ENCODE results near the gene ANKS3.

Gene ANKS3

DNA sequence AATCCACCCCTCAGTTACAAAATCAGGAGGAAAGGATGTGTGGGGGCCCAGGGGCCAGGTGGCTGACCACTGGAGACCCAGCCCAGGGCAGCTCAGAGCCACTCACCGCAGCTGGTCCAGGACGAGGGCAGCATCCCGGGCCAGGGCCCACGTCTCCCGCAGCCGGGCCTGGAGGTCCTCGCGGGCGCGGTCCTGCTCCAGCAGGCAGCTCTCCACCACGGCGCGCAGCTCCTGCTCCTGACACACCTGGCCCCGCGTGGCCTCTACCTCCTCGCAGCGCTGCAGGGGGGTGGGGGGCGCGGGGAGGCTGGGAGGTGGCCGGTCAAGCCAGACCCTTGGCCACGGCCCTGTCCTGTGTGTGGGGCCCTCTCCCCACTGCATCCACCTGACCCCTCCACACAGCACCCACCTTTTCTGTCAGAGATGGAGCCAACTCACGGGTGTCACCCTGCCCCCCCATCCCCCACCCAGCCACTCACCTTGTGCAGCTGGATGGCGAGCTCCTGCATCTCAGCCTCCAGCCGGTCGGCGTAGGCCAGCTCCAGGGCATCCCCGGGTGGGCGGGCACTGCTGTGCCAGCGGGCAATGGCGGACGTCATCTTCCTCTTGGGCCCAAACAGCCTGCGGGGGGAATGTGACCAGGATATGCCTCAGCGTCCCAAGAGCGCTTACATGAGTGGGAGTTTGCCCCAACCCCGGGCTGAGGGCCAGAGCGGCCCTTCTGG lies 35.6 kb downstream of the ANKS3 start:
- Histone ChIP-seq H3K27me3 (ENCODE audit: control insufficient read depth in 5 of 5, insufficient read depth in 4 of 5, low read length in 5 of 5) (no peaks in the 10 kb centered on the region), H3K4me3 (ENCODE audit: low read depth in 1 of 5, low read length in 5 of 5) (no peak overlapping the region), H3K9ac (ENCODE audit: low read length in 5 of 5) (no peak overlapping the region), H3K4me1 (ENCODE audit: control insufficient read depth in 5 of 5, insufficient read depth in 5 of 5, low read length in 5 of 5) (peaks cover 0 to 34% (median 17%) of the 10 kb centered on the region in 5 donors), H3K36me3 (ENCODE audit: control insufficient read depth in 5 of 5, insufficient read depth in 5 of 5, low read length in 5 of 5) (peaks cover 0 to 82% (median 62%) of the 10 kb centered on the region in 5 donors), H3K27ac (ENCODE audit: low read depth, low read length) (no peak overlapping the region), H3K9me3 (ENCODE audit: control insufficient read depth in 5 of 5, low read length in 5 of 5) (no peaks in the 10 kb centered on the region)

DNA sequence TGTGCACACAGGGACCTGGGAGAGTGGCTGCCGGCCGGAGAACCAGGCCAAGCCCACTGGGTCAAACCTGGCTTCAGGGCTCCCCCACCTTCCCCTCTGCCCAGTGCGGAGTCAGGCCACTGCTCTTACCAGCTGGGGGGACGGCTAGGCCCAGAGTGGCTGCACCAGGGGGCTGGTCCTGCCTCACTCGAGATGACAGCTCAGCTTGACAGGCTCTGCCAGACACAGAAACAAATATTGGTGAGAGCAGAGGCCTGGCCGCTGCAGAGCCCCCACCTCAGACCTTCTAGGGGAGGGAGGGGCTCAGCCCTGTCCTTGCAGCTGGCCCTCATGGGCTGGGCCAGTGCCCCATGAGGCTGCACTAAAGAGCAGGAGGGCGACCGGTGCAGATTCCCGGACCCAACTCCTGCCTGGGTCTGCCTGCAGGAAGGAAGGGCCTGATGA lies 36.2 kb downstream of the ANKS3 start:
- no peak overlapping the region for H3K27ac ChIP-seq (ENCODE audit: low read depth, low read length)
- no peak overlapping the region for H3K4me3 ChIP-seq (ENCODE audit: low read depth in 1 of 5, low read length in 5 of 5)
- H3K9ac ChIP-seq (ENCODE audit: low read length in 5 of 5): no peak overlapping the region
- no peaks in the 10 kb centered on the region for H3K9me3 ChIP-seq (ENCODE audit: control insufficient read depth in 5 of 5, low read length in 5 of 5)
- peaks cover 0 to 38% (median 21%) of the 10 kb centered on the region in 5 donors for H3K4me1 ChIP-seq (ENCODE audit: control insufficient read depth in 5 of 5, insufficient read depth in 5 of 5, low read length in 5 of 5)
- no peaks in the 10 kb centered on the region for H3K27me3 ChIP-seq (ENCODE audit: control insufficient read depth in 5 of 5, insufficient read depth in 4 of 5, low read length in 5 of 5)
- H3K36me3 ChIP-seq (ENCODE audit: control insufficient read depth in 5 of 5, insufficient read depth in 5 of 5, low read length in 5 of 5): peaks cover 0 to 80% (median 59%) of the 10 kb centered on the region in 5 donors

DNA sequence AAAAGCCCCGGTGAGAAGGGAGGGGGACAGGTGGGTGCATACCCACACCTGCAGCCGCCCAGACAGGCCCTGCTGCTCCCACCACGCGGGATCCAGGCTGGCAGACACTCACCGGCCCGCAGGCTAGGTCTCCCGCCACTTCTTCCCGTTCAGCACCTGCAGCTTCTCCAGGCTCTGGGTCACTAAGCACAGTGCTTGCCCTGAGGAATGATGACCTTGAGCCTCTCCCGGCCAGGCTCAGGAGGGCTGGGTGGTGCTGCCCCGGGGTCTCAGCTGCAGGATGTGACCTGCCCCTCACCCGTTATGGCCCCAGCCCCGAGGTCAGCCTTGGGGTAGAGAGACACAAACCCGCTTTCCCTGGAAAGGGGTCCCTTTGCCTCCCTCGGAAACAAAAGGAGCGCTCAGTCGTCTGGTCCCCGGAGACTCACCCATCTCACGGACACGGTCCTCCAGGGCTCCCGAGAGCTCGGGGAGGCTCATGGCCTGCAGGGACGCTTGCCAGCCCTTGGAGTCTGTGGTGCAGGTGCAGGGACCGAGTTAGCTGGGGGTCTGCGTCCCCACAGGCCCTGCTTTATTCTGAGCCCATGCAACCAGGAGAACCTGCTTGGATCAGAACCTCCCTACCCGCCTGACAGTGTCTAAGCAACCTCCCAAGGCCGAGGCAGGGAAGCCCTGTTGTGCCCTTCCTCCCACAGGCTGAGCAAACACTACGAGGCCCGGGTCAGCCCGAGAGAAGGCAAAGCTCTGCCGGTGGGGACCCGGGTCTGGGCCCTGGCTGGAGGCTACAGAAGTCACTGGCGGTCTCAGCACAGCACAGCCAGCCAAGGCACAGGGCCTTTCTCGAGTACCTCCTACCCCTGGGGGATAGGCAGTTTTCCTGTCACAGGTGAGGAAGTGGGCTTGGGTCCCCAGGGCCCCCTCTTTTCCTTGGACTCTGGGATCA lies 36.9 kb downstream of the ANKS3 start:
- no peak overlapping the region for H3K27ac ChIP-seq (ENCODE audit: low read depth, low read length)
- H3K4me1 ChIP-seq (ENCODE audit: control insufficient read depth in 5 of 5, insufficient read depth in 5 of 5, low read length in 5 of 5): peaks cover 3 to 45% (median 28%) of the 10 kb centered on the region in 5 donors
- H3K9ac ChIP-seq (ENCODE audit: low read length in 5 of 5): no peak overlapping the region
- H3K4me3 ChIP-seq (ENCODE audit: low read depth in 1 of 5, low read length in 5 of 5): no peak overlapping the region
- no peaks in the 10 kb centered on the region for H3K9me3 ChIP-seq (ENCODE audit: control insufficient read depth in 5 of 5, low read length in 5 of 5)
- H3K36me3 ChIP-seq (ENCODE audit: control insufficient read depth in 5 of 5, insufficient read depth in 5 of 5, low read length in 5 of 5): peaks cover 0 to 73% (median 57%) of the 10 kb centered on the region in 5 donors
- H3K27me3 ChIP-seq (ENCODE audit: control insufficient read depth in 5 of 5, insufficient read depth in 4 of 5, low read length in 5 of 5): no peaks in the 10 kb centered on the region

- Histone ChIP-seq H3K4me3 (ENCODE audit: low read depth in 1 of 5, low read length in 5 of 5) (no peak overlapping the region), H3K27me3 (ENCODE audit: control insufficient read depth in 5 of 5, insufficient read depth in 4 of 5, low read length in 5 of 5) (no peaks in the 10 kb centered on the region), H3K9ac (ENCODE audit: low read length in 5 of 5) (no peak overlapping the region), H3K9me3 (ENCODE audit: control insufficient read depth in 5 of 5, low read length in 5 of 5) (no peaks in the 10 kb centered on the region), H3K4me1 (ENCODE audit: control insufficient read depth in 5 of 5, insufficient read depth in 5 of 5, low read length in 5 of 5) (peaks cover 3 to 48% (median 30%) of the 10 kb centered on the region in 5 donors), H3K27ac (ENCODE audit: low read depth, low read length) (no peak overlapping the region), H3K36me3 (ENCODE audit: control insufficient read depth in 5 of 5, insufficient read depth in 5 of 5, low read length in 5 of 5) (peaks cover 0 to 65% (median 49%) of the 10 kb centered on the region in 5 donors)
These were observed 37.7 kb downstream of the ANKS3 start for GRCh38 chr16:4696172-4696904.

DNA sequence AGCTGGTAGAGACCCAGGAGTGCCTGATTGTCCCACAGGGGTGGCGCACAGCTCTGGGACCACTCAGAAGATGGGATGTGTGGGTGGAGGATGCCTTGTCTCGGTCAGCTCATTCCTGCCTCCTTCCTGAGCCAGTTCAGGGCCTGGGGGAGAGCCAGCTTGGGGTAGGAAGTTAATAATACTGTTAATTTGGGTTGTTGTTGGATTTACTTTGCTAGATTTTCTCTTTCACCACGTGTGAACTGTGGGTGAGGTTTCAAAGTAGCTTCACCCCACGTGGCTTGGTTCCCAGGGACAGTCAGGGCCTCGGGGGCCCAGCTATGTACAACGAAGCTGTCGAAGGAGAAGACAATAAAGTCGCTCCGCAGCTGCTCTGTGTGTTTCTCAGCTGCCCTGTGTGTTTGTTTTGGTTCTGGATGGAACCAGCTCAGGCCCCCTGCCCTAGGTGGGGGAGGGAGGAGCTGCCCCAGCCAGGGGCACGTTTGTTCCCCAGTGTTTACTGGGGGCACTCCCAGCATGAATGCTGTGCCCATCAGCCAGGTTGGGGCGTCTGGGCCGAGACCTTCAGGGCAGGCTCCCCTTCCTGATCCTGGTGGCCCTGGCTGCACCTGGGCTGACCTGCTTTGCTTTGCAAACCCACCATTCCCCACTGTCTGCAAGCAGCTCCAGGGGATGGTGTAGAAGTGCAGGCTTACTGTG lies 38.4 kb downstream of the ANKS3 start:
- no peak overlapping the region for H3K9ac ChIP-seq (ENCODE audit: low read length in 5 of 5)
- no peak overlapping the region for H3K27ac ChIP-seq (ENCODE audit: low read depth, low read length)

DNA sequence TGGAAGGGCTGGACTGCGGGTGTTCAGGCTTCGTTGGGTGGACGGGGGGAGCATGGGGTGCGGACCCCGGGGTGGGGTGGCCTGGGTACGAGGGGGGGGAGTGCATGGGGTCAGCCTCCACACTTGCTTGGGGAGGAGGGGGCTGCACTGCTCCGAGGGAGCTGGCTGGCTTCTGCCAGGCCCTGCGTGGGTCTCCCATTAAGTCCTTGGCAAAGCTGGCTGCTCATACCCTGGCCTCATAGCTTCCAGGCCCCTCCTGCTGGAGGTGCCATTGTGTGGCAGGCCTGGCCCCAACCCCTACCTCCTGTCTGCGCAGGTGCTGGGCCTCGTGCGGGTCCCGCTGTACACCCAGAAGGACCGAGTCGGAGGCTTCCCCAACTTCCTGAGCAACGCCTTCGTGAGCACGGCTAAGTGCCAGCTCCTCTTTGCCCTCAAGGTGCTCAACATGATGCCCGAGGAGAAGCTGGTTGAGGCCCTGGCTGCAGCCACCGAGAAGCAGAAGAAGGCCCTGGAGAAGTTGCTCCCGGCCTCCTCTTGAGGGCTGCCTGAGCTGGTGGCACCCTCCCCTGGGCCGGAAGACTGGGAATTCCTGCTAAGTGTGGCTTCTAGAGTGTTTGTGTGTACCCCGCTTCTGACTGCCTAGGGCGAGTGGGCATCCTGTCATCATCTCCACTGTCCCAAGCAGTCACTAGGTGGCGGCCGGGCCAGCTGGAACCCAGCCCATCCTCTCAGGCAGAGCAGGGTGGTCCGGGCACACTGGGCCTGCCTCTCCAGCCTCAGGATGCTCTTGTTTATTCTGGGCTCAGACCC lies 39.2 kb downstream of the ANKS3 start:
- peaks cover 3 to 55% (median 40%) of the 10 kb centered on the region in 5 donors for H3K4me1 ChIP-seq (ENCODE audit: control insufficient read depth in 5 of 5, insufficient read depth in 5 of 5, low read length in 5 of 5)
- H3K9me3 ChIP-seq (ENCODE audit: control insufficient read depth in 5 of 5, low read length in 5 of 5): no peaks in the 10 kb centered on the region
- H3K27me3 ChIP-seq (ENCODE audit: control insufficient read depth in 5 of 5, insufficient read depth in 4 of 5, low read length in 5 of 5): no peaks in the 10 kb centered on the region
- H3K27ac ChIP-seq (ENCODE audit: low read depth, low read length): no peak overlapping the region
- peak overlapping the region in 2 of 5 donors; percentile 92 to 94 for H3K4me3 ChIP-seq (ENCODE audit: low read depth in 1 of 5, low read length in 5 of 5)
- H3K9ac ChIP-seq (ENCODE audit: low read length in 5 of 5): peak overlapping the region in 1 of 5 donors; percentile 47
- peaks cover 0 to 55% (median 42%) of the 10 kb centered on the region in 5 donors for H3K36me3 ChIP-seq (ENCODE audit: control insufficient read depth in 5 of 5, insufficient read depth in 5 of 5, low read length in 5 of 5)

More for the DNA sequence above, 38.4 kb downstream of the ANKS3 start:
- Histone ChIP-seq H3K36me3 (ENCODE audit: control insufficient read depth in 5 of 5, insufficient read depth in 5 of 5, low read length in 5 of 5) (peaks cover 0 to 57% (median 43%) of the 10 kb centered on the region in 5 donors), H3K9me3 (ENCODE audit: control insufficient read depth in 5 of 5, low read length in 5 of 5) (no peaks in the 10 kb centered on the region), H3K27me3 (ENCODE audit: control insufficient read depth in 5 of 5, insufficient read depth in 4 of 5, low read length in 5 of 5) (no peaks in the 10 kb centered on the region), H3K4me1 (ENCODE audit: control insufficient read depth in 5 of 5, insufficient read depth in 5 of 5, low read length in 5 of 5) (peaks cover 3 to 51% (median 36%) of the 10 kb centered on the region in 5 donors), H3K4me3 (ENCODE audit: low read depth in 1 of 5, low read length in 5 of 5) (no peak overlapping the region)

DNA sequence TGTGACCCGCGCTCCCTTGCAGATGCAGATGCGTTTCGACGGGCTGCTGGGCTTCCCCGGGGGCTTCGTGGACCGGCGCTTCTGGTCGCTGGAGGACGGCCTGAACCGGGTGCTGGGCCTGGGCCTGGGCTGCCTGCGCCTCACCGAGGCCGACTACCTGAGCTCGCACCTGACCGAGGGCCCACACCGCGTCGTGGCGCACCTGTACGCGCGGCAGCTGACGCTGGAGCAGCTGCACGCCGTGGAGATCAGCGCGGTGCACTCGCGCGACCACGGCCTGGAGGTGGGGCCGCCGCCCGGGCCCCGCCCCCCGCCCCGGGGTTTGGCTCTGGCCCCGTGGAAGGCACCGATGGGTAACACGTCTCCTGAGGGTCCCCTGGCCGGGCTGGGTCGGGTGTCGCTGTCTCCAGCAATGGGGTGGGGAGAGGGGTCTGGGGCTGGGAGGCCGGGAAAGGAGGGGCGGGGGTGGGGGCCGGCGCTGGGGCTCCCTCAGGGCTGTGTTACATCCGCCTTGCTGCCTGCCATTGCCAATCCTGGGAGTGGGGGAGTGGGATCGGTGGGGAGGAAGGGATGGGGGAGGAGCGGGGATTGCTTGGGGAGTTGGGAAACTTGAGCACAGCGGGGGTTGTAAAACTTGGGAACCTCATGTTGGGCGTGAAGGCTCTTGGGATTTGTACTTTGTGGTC lies 40.0 kb downstream of the ANKS3 start:
- peaks cover 0 to 51% (median 39%) of the 10 kb centered on the region in 5 donors for H3K36me3 ChIP-seq (ENCODE audit: control insufficient read depth in 5 of 5, insufficient read depth in 5 of 5, low read length in 5 of 5)
- no peaks in the 10 kb centered on the region for H3K9me3 ChIP-seq (ENCODE audit: control insufficient read depth in 5 of 5, low read length in 5 of 5)
- no peaks in the 10 kb centered on the region for H3K27me3 ChIP-seq (ENCODE audit: control insufficient read depth in 5 of 5, insufficient read depth in 4 of 5, low read length in 5 of 5)
- peak overlapping the region; percentile 41 for H3K27ac ChIP-seq (ENCODE audit: low read depth, low read length)
- peaks cover 3 to 55% (median 40%) of the 10 kb centered on the region in 5 donors for H3K4me1 ChIP-seq (ENCODE audit: control insufficient read depth in 5 of 5, insufficient read depth in 5 of 5, low read length in 5 of 5)
- peak overlapping the region in 4 of 5 donors; percentile 71 to 96 (median 93) for H3K4me3 ChIP-seq (ENCODE audit: low read depth in 1 of 5, low read length in 5 of 5)
- H3K9ac ChIP-seq (ENCODE audit: low read length in 5 of 5): peak overlapping the region in 4 of 5 donors; percentile 46 to 78 (median 64)

- Histone ChIP-seq H3K4me3 (ENCODE audit: low read depth in 1 of 5, low read length in 5 of 5) (peak within 1 kb of the TSS; percentile 7 to 96 (median 92)), H3K9me3 (ENCODE audit: control insufficient read depth in 5 of 5, low read length in 5 of 5) (no peaks in the 10 kb centered on the region), H3K27ac (ENCODE audit: low read depth, low read length) (peak within 1 kb of the TSS; percentile 41), H3K36me3 (ENCODE audit: control insufficient read depth in 5 of 5, insufficient read depth in 5 of 5, low read length in 5 of 5) (peaks cover 0 to 51% (median 38%) of the 10 kb centered on the region in 5 donors), H3K4me1 (ENCODE audit: control insufficient read depth in 5 of 5, insufficient read depth in 5 of 5, low read length in 5 of 5) (peaks cover 3 to 58% (median 40%) of the 10 kb centered on the region in 5 donors), H3K27me3 (ENCODE audit: control insufficient read depth in 5 of 5, insufficient read depth in 4 of 5, low read length in 5 of 5) (no peaks in the 10 kb centered on the region), H3K9ac (ENCODE audit: low read length in 5 of 5) (peak within 1 kb of the TSS in 4 of 5 donors; percentile 46 to 78 (median 64))
These were observed 40.6 kb downstream of the ANKS3 start, which contains the start of gene NUDT16L1 for GRCh38 chr16:4693296-4693955. Gene NUDT16L1 (plus strand): TSS chr16:4693562. CDS start chr16:4693727, 165 bp downstream.
